D721Med (cell line): Measurements from ENCODE around the gene GDF2.

Experiments
- DNase-seq: peaks from one replicate; pipeline ENCODE4 v3.0.0; 2011; ENCODE audit warnings: low spot score; ENCODE audit not compliant: insufficient read length
- FAIRE-seq: peaks from 2 replicates; lab custom pipeline; 2011; peaks lifted over from hg19 to GRCh38; lab: Jason Lieb, UNC
- CTCF ChIP-seq: IDR thresholded peaks from 2 replicates; pipeline ENCODE4 v1.5.1; 2012; ENCODE audit warnings: mild to moderate bottlenecking, control low read depth; ENCODE audit not compliant: insufficient read depth; ENCODE audit errors: missing control alignments

GDF2 gene

GRCh38 chr10:47339186-47339735 lies 17.0 kb downstream of the GDF2 start:
- FAIRE-seq (no peak), DNase-seq (no peak)
- no peak for TF ChIP-seq CTCF

- FAIRE-seq (no peak), DNase-seq (no peak)
- TF ChIP-seq CTCF = no peak
Observed at GRCh38 chr10:47339759-47340607, 17.7 kb downstream of the GDF2 start.

GRCh38 chr10:47340608-47341170 lies 18.4 kb downstream of the GDF2 start:
- TF ChIP-seq CTCF = peak; percentile 88
- DNase-seq (peak; percentile 75), FAIRE-seq (no peak)

GRCh38 chr10:47344996-47345870 lies 23.0 kb downstream of the GDF2 start:
- DNase-seq = no peak
- TF ChIP-seq CTCF = no peak
- FAIRE-seq = no peak

GRCh38 chr10:47346581-47347302 lies 24.5 kb downstream of the GDF2 start:
- DNase-seq (peak; percentile 80), FAIRE-seq (no peak)
- no peak for TF ChIP-seq CTCF

GRCh38 chr10:47347303-47347675 lies 25.0 kb downstream of the GDF2 start:
- TF ChIP-seq CTCF = no peak
- no peak for FAIRE-seq
- no peak for DNase-seq
